NAMALWA (cell line): ENCODE measurements around the gene SLC30A9.

ENCODE experiments used
- DNase-seq: peaks from one replicate; pipeline ENCODE4 v3.0.0-alpha.2; 2015; ENCODE audit warnings: low spot score

Gene SLC30A9

DNA sequence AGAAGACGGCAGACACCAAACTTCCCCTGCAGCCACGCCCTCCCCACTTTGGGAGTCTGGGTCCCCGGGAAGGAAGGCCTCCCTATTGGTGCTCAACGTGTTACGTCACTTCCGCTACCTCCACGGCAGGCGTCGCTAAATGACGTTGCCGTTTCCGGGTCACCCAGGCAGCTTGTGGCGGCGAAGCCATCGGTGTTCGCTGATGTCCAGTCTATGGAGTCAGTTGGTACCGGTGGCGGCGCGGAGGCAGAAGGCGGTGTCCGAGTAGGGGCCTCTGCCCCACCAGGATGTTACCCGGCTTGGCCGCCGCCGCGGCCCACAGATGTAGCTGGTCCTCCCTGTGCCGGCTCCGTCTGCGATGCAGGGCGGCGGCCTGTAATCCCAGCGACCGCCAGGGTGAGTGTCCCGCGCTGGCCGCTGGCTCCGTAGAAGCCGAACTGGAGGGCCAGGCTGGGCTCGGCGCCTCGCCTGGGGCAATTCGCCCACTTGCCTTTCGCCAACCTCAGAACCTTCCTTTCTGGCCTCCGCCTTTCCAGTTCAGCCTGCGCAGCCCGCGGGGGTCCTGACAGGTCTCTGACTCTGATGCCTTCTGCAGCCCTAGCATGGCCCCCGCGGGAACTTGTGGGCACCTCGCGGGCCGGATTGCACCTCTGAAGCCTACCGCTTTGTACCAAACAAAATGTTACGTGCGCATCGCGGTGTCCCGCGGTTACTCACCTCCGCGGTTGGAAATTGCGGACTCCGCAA, at the start of gene SLC30A9:
Gene SLC30A9 (plus strand): TSS at position 166 of the 747 bp plus-strand sequence. CDS start 122 bp downstream, at position 288.
- DNase-seq, result peak; percentile 98

DNA sequence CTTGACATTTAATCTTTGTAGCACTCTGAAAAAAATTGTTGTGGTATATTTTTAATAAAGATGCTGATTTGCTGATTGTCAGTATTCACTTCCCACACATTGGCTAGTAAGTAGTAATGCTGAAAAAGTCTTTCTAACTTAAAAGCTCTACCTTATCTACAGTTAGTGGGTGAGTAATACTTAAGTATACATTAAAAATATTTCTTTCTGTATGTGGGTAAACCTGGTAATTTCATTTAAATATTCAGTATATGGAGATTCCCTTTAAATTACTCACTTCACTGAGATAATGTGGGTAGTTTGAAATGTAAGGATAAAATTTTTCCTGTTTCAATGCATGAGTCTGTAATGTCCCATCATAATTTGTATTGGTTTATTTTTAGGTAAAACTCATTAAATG, 49.5 kb upstream of the SLC30A9 start:
- DNase-seq, result no peak

DNA sequence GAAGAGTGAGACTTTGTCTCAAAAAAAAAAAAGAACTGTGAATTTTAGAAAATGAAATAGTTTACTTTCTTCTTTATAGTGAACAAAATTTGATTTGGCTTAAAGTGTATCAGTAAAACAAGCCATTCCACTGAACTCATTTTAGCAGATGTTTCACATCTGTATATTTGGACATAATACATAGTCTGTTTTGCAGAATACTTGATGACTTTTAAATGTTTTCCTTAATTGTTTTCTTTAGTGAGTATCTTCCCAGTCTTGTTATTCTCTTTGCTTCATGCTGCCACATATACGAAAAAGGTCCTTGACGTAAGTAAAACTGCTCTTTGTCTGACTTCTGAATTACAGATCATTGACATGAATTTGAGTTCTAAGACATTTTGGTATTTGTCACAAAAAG, 46.8 kb upstream of the SLC30A9 start:
- DNase-seq, result no peak

DNA sequence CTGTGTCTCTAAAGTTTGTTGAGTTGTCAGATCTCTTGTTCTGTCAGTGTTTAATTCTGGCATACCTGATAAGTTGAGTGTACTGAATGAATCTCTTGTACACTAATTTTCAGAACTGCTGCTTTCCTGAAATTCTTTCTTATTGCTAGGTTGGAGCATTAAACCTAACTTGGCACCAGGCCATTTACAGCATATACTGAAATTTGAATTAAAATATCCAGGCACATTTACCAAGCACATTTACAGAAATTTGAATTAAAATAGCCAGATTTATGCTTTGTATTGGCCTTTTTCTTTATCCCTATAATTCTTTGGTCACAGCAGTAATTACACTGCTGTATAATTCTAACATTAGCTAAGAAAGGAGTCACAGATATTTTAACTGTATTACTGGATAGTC, 46.2 kb upstream of the SLC30A9 start:
- no peak for DNase-seq

DNA sequence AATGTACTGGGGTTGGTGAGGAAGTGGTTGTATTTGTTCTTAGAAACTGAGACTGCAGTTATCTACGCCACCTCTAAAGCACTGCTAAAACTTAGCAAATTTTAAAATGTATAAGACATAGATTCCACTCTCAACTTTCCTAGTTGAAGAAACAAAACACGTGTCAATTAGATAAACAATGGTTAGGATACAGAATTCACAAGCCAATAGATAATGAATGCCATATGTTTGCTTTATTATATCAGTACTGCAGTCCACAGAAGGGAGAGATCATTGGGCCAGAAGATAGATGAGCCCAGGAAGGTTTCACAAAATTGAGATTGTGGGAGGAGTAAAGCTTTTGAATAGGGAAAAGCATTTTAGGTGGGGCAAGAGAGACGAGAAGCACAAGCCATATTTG, 40.8 kb upstream of the SLC30A9 start:
- DNase-seq, result no peak

DNA sequence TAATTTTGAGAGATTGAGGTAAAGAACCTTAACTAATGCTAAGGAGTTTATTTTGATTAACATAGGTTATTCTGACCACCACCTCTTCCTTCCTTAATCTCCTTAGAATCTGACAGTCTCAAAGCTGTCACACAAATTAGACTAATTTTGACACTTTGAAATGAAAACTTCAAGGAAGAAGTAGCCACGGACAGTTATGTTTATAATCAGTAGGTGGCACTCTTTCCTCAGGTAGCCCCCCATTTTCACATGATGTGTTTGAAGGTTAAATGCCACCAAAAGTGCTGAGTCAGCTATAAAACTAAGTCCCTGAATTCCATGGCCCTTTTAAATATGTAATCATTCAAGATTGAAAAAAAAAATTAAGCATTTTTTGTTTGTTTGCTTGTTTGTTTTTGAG, 32.7 kb upstream of the SLC30A9 start:
- peak; percentile 65 for DNase-seq

DNA sequence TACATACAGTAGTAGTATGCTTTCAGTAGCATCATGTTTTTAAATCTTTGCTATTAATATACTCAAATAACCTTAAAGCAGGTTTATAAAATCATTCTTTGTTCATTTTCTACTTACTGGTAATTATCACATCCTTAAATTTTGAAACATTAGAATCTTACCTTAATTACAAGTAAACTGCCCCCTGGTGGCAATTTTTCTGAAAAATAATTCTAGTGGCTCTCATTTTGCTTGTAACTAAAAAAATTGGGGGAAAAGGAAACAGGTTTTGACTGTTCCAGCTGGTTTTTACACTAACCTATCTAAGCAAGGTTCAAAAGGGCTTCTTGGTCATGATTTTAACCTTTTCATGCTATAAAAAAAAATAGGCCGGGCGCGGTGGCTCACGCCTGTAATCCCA, 27.2 kb upstream of the SLC30A9 start:
- peak; percentile 70 for DNase-seq

DNA sequence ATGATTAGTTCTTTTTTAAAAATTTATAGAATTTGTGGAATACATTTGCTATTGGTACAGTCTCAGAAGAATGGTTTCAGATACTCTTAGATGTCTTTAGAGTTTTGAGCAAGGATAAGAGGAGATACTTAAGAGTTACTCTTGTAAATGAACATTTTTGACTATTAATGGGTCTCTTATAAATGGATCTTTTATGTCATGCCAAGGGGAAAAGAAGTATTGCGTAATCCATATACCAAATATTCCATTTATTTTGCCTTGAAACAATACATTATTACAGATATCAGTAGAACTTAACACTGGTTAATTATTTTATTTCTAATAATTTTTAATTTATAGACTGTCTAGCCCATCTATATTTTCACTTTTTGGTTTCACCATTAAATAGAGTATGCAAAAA, 25.9 kb upstream of the SLC30A9 start:
- no peak for DNase-seq

DNA sequence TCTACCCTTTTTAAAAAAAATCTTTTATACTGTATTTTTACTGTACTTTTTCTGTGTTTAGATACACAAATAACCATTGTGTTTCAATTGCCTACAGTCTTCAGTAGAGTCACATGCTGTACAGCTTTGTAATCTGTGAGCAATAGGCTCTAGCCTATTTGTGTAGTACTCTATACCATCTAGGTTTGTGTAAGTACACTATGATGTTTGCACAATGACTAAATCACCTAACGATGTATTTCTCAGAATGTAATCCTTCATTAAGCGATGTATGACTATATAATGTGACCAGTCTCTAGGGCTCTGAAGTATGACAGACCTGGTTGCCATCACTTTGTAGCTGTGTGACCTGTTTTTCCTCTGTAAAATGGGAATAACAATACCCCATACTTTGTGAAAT, 22.9 kb upstream of the SLC30A9 start:
- DNase-seq, result no peak

DNA sequence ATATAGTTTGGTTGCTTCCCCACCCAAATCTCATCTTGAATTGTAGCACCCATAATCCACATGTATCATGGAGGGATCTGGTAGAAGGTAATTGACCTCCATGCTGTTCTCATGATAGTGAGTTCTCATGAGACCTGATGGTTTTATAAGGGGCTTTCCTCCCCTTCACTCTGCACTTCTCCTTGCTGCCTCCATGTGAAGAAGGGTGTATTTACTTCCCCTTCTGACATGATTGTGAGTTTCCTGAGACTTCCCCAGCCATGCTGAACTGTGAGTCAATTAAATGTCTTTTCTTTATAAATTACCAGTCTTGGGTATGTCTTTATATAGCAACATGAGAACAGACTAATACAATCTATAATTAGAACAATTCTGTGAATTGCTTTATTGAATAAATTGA, 20.7 kb upstream of the SLC30A9 start:
- no peak for DNase-seq

DNA sequence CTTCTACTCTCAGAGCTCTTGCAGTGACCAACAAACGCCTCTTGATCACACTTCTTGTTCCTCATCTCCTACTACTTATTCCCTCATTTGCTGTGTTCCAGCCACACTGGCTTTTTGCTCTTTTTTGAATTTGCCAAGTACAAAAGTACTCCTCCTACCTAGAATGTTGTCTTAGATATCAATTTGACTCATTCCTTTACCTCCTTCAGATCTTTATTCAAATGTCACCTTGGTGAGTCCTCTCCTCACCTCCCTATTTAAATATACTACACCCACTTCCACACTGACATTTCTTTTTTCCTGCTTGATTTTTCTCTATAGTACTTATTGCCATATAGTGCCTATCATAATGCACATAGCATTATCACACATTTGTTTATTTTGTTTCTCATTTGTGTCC, 15.0 kb upstream of the SLC30A9 start:
- DNase-seq, result no peak

DNA sequence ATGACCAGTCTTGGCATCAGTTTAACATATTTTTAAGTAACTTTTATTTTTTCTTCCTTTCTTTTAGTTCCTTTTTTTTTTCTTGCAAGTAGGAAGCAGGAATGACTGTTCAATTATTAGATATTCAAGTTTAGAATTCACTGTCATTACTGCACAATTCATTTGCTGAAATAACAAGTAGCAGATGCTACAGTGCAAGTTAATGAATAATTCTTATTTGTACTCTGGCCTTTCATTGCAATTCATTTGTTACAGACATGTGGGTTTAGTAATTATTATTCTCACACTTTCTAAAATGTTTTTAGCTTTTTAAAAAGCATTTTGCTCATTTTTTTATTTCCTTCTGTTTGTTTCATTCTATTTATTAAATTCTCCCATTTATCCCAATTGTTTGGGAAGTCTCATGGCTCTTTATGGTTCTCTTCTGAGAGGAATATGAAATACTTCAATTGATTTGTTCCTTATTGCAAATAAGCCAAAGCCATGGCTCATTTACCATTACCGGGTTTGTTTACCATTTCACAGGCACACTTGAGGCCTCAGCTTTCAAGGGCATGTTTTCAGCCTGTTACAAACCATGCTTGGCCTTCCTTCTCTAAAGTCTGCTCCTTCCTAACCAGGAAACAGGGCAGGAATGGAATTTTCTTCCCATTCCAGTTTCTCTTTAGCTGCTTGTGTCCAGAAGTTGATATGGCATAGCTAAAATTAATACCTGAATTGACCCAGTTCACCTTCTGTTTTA, 13.4 kb upstream of the SLC30A9 start:
- DNase-seq, result no peak

DNA sequence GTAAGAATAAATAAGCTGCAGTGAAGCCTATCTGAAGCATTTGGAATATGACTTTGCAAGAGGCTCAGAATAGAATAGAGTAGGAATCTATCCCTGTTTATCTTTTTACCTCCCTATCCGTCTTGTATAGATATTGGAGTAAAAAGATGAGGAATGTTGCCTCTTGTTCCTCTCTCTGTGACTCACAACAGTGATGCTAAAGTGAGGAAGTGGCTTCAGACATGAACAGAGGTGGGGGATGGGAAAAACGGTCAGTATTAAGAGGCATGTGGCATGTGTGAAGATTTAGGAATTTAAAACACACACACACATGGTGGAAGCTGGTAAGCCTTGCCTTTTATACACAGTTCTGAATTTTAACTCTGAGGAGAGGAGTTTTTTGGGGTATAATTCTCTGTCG, 12.6 kb upstream of the SLC30A9 start:
- no peak for DNase-seq

DNA sequence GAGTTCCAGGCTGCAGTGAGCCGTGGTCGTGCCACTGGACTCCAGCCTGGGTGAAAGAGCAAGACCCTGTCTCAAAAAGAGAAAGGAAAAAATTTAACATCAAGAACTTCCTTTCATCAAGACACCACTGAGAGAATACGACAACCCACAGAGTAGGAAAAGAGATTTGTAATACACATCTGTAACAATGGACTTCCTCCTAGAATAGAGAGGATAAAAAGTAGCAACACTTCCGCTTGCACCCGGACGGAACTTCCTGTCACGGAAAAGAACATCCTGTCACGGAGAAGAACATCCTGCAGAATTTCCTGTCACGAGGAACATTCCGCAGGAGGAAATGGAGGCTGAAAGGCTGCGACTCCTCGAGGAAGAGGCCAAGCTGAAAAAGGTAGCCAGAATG, 8.9 kb upstream of the SLC30A9 start, which contains the start of gene DCAF4L1:
Gene DCAF4L1 (plus strand): TSS at position 301 of the 400 bp plus-strand sequence. CDS start 37 bp downstream, at position 338.
- no peak for DNase-seq

DNA sequence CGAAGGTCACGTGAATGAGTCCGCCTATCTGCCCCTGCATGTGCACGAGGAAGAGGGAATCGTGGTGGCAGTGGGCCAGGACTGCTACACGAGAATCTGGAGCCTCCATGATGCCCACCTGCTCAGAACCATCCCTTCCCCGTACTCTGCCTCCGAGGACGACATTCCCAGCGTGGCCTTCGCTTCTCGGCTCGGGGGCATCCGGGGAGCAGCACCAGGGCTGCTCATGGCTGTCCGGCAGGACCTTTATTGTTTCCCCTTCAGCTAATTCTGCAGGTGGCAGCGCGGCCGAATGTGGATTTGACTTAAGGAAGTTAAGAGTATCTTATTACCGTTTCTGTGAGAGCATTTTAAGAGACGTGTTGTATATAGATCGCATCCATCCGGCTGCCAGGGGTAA, 7.6 kb upstream of the SLC30A9 start:
- no peak for DNase-seq

DNA sequence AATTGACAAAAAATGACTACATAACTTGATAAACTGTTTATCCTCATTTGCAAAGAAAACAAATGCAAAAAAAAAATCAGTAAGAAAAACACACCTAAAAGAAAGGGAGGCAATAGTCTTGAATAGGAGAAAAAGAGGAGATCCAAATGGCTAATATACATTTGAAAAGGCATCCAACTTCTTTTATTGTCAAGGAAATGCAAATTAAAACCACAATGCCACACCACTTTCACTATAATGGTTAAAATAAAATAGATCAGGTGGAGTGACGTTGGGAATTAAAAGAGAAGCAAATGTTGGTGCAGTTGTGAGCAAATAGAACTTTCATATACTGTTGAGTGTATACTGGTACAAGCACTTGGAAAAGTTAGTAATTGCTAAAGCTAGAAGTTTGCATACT, 5.2 kb upstream of the SLC30A9 start:
- no peak for DNase-seq

DNA sequence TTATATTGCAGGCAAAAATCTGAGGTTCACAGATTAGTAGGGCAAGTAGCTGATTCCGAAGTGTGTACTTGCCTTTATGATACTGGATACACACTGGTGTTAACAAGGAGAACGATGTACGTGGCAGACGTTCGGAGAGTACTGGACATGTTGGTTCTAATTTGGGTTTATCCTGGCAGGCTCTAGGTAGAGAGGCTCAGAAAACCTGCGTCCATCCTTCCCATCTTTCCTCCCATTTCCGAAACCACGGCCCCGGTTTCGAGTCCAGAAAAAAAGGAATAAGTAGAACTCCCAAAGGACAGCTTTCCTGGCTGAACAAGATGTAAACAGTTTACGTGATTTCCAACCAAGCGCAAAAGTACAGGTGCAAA, 351 bp upstream of the SLC30A9 start:
- no peak for DNase-seq

DNA sequence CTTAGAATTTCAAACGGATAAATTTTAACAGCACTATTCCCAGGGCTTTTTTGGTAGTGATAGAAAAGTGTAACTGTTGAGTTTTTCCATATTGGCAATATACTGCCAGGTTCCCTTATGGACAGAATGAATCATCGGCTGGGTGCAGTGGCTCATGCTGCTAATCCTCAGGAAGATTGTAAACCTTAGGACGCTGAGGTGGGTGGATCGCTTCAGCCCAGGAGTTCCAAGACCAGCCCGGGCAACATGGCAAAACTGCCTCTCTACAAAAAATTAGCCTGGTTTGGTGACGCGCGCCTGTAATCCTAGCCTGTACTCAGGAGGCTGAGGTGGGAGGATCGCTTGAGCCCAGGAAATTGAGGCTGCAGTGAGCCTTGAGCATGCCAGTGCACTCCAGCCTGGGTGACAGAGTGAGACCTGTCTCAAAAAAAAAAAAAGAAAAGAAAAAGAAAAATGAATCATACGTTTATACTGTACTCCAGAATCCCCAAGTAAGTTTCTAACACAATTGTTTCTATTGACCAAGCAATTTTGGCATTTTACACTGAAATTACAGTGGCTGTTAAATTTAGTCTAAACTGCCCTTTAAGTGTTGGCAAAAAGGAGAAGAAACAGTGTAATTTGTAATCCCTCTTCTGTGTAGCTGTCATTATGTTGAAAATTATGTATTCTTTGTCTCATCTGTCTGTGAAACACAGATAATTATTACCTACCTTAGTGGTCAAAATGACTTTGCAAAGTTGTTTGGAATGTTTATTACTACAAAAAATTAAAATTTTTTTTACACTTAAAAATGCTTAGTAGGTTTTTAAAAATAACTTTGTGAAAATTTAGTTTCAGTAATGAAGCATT, 1.8 kb downstream of the SLC30A9 start:
- no peak for DNase-seq

DNA sequence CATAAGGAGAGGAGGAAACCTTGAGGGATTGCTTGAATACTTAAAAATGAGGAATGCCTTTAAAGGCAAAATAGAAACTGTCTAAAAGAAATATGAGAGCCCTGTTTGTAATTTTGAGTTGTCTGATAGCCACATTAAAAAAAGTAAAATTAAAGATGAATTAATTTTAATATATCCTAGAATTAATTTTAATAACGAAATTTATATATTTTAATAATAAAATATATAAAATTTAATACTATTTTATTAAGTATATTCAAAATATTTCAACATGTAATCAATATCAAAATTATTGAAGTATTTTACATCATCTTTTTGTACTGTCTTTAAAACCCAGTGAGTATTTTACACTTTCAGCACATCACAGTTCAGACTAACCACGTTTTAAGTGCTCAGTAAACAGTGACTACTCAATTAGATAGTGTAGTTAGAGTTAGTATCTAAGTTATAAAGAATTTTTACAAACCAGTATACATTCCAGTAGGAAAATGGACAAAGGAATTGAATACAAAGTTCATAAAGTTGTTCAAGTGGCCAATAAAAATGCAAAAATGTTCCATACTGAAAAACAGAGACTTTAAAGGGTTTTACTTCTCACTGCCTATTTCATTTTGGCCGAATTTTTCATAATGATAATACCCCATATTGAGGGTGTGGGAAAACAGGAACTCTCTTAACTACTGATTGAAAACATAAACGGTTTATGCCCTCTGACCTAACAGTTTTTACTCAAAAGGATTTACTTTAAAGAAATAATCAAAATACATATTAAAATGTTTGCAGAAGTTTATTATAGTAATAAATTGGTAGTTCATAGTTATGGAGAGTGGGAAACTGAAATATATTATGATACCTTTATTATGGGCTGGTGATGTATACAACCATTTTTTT, 2.9 kb downstream of the SLC30A9 start:
- no peak for DNase-seq

DNA sequence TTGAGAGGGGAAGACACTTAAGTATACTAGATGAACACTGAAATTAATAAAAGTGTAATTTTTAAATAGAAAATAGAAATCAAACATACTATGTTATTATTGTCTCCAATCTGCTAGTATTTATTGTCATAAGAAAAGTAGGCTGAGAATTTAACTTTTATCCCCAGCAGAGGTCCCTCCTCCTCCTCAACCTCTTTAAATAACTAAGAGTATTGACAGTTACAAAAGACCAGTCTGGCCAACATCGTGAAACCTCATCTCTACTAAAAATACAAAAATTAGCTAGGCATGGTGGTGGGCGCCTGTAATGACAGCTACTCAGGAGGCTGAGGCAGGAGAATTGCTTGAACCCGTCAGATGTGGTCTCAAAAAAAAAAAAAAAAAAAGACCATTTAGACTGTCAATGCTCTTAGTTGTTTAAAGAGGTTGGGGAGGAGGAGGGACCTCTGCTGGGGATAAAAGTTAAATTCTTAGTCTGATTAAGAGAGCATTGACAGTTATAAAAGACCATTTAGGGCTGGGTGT, 4.2 kb downstream of the SLC30A9 start:
- DNase-seq, result peak; percentile 41

DNA sequence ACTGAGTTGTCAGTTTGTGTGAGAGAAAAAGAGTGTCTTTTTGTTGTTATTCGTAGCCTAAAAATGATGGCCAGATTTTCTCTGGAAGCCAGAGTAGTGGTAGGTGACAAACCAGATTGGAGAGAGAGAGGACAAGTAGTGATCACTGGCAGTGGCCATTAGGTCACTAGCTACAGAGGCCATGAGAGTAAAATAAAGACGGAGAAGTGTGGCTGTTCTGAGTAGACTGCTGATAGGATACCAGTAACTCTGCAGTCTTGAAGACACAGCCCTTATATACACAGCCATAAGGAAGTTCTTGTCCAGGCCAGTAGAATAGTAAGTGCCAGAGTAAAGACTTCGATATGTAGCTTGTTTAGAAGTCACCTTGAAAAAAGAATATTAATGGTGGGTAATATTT, 7.7 kb downstream of the SLC30A9 start:
- DNase-seq, result no peak
